Activated CD8-positive, alpha-beta memory T cell treated with anti-CD3 and anti-CD28 coated beads, Interleukin-2, amount 50 U/mL, for 4 hours (primary cell): Measurements from ENCODE around the gene XCL1.
"Not testable (repeated sequence)": the region's sequence is repeated elsewhere in the genome, so short reads cannot be mapped to it uniquely, and the experiment has no call there.

Experiments
- DNase-seq: peaks from one replicate; pipeline ENCODE4 v3.0.0-alpha.2; 2020

XCL1 gene

DNA sequence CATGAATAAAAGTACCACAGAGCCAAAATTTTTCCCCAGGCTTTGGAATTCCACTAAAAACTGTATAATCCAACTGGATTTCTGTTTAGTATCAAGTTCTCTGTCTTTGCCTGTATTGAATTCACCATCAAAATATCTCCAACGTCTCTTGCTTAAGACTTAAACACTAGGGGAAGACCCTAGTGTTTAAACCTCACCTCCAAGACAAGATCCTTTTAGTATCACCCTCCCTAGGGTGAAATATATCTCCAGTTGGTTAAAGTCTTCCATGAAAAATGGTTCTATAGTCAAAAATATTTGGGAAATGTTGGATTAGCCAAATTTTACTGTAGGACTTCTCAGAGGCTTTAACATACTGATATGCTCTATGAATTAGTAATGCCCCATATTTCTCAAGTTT, 8.1 kb upstream of the XCL1 start:
- DNase-seq, result no peak

DNA sequence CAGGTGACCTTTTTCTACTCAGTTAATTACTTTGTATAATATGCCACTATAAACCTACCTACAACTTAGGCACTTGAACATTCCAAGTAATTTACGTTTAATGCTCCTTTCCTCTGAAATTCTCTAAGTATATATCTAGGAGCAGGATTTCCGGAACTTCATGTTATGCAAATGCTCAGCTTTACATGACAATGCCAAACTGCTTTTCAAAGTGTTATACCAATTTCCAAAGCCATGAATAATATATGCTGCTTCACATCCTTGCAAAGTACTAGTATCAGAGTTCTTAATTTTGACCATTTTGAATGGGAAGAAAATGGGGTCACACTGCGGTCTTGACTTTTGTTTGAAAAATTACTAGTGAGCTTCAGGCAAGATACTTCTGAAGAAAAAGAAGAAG, 5.8 kb upstream of the XCL1 start:
- no peak for DNase-seq

DNA sequence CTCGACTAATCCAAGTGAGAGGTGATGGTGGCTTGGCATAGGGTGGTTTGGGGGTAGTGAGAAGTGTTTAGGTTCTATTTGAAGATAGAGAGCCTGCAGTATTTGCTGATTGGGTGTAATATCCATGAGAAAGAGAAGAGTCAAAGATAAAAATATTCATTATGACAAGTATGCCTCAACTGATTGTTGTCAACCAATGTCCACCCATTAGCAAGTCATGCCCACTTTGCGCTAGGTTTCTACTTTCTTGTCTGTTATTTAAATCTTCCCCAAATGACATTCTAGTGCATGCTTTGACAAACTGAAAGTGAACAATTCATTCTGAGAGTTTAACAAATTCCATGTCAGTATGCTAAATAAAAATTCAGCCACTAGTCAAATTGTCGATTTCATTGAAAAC, 3.8 kb upstream of the XCL1 start:
- no peak for DNase-seq

GRCh38 chr1:168574234-168574633, 2.2 kb upstream of the XCL1 start:
- not testable (repeated sequence) for DNase-seq

DNA sequence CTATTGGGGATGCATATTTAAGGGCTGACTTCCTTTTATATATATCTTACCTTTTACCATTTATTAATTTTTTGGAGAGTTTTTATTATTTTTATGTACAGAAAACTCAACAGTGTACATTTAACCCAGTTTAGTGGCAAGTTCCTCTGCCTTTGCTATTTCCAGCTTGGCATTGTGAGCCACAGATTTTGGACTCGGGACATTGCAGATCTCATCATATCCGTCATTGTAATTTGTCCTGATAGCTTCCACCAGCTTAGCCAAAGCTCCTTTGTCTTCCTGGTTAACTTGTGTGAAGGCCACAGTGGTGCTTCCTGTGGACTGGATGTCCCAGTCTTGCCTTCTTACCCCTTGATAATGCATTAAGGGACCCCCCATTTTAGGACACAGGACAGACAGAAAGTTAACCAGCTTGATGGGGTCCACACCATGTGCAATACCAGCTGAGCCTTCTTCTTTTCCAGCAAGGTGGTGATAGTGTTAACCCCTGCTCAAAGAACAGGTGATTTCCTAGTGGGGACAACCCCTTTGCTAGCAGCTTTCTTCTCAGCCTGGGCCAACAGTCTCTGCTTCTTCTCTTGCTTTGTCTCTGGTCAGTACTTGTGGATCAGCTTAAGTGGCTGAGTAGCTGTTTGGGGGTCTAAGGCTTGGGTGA, 2.3 kb downstream of the XCL1 start:
- not testable (repeated sequence) for DNase-seq

- DNase-seq, result not testable (repeated sequence)
Measured at GRCh38 chr1:168580290-168580689, 3.9 kb downstream of the XCL1 start.

DNA sequence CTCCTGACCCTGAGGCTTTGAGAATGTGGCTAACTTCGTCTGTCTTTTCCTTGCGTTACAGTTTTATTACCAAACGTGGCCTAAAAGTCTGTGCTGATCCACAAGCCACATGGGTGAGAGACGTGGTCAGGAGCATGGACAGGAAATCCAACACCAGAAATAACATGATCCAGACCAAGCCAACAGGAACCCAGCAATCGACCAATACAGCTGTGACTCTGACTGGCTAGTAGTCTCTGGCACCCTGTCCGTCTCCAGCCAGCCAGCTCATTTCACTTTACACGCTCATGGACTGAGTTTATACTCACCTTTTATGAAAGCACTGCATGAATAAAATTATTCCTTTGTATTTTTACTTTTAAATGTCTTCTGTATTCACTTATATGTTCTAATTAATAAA, 4.6 kb downstream of the XCL1 start:
- not testable (repeated sequence) for DNase-seq

DNA sequence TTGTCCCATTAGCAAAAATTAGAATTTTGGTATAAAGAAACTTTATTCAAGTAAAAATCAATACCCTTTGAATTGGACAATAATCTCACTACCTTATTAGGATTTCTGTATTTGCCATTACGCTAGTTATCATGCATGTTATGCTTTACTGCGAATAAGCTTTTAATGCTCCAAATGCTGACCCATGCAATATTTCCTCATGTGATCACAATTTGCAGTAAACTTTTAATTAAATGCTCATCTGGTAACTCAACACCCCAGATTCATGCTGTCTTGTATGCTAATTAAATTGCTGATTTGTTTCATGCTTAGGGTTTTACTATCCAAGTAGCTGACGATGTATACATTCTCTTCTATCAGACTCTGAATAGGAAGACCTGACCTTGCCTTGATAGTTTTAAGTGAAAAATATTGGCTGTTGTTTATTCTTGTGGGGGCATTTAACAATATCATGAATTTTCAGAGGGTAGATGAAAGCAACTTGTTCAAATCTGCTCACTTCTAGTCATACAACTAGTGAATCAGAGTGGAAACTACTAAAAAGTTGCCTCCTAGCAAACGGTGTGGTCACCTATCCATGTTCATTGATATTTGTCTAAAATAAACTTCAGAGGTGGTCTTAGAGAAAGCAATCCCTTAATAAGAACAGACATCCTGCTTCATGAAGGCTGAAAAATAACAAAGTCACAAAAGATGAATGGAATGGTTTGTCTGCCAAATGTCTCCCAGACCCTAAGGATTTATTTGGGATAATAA, 5.6 kb downstream of the XCL1 start:
- DNase-seq, result no peak

DNA sequence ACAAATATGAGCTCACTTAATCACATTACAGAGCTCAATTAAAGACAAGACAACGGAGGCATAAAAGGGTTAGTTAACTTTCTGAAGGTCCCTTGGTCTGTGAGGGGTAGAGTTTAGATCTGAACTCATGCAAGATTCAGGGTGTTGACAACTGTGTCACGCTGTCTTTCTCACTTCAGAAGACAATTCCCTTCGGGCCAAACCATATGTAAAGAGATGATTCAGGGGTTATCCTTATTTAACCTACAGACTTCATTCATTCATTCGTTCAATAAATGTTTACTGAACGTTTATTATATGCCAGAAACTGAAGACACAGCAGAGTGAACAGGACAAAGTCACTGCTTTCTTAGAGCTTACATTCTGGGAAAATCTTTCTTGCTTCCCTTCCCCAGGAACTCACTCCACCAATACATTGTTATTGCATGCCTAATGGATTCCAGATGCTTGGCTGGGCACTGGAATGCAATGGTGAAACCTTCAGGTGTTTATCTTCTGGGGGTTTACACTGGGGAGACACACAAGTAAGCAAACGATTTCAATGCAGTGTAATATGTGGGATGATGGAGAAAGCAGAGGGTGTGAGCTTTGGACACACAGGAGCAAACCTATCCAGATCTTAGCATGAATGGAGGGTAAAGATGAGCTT, 6.4 kb downstream of the XCL1 start:
- DNase-seq, result no peak

- no peak for DNase-seq
Measured at GRCh38 chr1:168583571-168583970, 7.2 kb downstream of the XCL1 start.

DNA sequence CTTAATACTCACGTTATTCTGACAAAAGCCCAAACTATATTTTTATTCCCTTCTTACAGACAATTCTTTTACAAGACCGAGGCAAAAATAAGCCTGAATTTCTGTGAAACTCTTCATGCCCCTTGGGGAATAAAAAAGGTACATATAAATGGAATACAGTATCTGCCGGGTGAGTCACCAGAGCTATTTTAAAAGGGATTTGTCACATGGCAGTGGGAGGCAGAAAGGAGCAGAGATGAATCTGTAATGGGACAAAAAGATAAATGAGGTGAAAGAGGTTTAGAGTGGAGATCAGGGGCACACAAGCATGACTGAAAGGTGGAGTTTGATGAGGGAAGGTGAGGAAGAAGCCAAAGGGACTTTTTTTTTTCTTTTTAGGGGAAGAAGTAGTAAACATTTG, 8.8 kb downstream of the XCL1 start:
- no peak for DNase-seq

DNA sequence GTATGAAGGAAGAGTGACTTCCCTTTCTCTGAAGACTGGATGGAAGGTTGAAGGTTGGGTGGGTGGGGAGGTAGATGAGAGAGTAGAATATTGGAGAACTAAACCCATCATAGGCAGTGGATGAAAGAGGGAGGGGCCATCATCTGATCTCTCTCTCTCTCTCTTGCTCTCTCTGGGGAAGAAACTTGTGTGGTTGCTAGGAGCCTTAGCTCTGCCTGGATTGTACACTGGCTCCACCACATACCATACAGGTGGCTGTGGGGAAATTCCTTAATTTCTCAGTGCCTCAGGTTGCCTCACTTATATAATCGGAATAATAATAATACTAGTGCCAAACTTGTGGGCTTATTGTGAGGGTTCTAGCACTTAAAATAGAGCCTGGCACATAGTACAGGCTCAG, 9.5 kb downstream of the XCL1 start:
- no peak for DNase-seq

- DNase-seq, result no peak
Measured at GRCh38 chr1:168589167-168589566, 12.8 kb downstream of the XCL1 start.

- DNase-seq, result no peak
Measured at GRCh38 chr1:168591066-168591465, 14.7 kb downstream of the XCL1 start.

GRCh38 chr1:168591641-168592250, 15.3 kb downstream of the XCL1 start:
- no peak for DNase-seq

GRCh38 chr1:168595403-168595802, 19.0 kb downstream of the XCL1 start:
- DNase-seq, result not testable (repeated sequence)

- no peak for DNase-seq
Measured at GRCh38 chr1:168598125-168598524, 21.7 kb downstream of the XCL1 start.

DNA sequence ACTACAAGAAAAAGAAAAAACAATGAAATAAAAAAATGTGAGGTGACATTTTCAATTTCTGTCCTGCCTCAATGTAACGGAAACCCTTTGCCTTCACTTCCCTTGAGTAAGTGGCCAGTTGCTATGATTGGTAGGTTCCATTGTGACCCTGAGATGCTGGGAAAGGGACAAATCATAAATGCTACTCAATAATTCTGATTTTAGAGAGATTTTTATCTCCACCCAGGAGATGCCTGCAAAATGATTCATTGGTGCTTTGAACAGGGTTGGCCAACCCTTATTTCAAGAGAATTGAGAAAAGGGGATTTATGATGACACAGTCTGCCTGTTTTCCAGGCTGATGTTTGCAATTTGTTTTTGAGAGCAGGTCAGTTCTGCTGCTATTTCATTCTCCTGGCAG, 22.5 kb downstream of the XCL1 start:
- DNase-seq, result no peak

GRCh38 chr1:168599641-168600040, 23.2 kb downstream of the XCL1 start:
- no peak for DNase-seq

- no peak for DNase-seq
Measured at GRCh38 chr1:168601051-168601450, 24.6 kb downstream of the XCL1 start.

DNA sequence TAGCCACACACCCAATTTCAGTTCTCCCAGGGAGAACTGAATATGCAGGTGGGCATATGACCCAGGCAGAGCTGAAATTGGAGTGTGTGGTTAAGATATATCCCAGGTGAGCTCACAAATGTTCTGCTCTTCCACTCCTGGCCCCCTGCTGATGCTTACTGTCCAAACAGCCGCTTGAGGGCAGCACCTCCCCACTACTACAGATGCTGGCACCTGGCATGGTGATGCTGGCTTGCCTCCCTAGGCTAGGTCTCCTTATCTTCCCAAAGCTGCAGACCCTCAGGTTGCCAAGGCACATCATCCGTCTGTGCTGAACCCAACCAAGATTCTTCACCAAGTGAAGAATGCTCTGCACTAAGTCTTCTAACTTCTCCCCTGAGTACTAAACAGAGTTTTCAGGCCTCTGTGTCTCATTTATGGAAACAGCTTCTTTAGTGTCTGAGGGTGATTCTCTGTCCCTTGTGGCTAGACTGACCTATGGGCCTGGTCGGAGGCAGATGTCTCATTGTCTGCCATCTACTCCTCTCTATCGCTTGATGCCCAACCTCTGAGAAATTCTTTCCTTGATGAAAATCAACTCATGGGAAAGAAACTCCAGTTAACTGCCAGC, 27.2 kb downstream of the XCL1 start:
- DNase-seq, result peak; percentile 70

DNA sequence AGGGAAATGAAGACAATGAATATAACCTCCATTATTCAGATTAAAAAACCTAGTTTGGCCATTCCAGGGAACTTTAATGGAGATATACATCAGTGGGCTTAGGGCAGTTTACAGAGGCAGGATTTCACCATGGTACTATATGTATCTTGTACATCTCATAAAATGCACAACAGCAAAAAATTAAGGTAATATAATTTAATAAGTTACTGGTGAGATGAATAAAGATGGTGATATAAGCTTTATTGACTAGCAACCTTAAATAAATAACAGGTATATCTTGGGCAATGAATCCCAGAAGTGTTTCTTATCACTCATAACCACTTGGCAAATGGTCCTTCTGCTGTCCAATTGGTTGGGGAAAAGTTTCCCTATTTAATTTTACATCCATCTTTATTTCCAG, 29.0 kb downstream of the XCL1 start:
- no peak for DNase-seq

- no peak for DNase-seq
Measured at GRCh38 chr1:168606096-168606495, 29.7 kb downstream of the XCL1 start.
